Measurements from ENCODE around the gene CEBPZOS. TPM values are rescaled to one million over a fixed set of nuclear protein-coding genes. Genes with fewer than 3 reads are reported as not detected.

The CEBPZOS gene
- total RNA-seq, 1 experiment from 2014 or later = 1.5 TPM

DNA sequence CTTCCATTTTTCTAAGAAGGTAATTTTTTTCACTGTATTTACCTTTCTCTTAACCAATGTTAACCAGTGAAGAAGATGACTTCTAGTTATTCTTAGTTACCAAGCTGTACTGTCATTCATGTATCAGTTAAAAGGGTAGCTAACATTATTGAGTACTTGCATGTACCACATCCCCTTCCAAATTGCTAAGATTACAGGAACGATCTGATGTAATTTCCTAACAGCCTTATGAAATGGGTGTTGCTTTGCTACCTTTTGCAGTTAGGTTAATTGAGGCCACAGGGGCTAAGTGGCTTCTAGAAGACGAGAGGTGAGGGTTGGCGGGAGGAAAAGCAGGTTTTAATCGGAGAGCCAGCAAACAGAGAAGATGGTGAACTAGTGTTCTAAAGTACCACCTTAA lies 6.0 kb upstream of the CEBPZOS start:
- H4K5ac ChIP-seq (ENCODE audit: insufficient read length, low read depth, low read length) = no peak overlapping the region
- H3K27ac ChIP-seq (ENCODE audit: insufficient read length, low read depth, low read length) = no peak overlapping the region
- H2BK5ac ChIP-seq (ENCODE audit: insufficient read length, low read length) = no peak overlapping the region
- H2BK12ac ChIP-seq (ENCODE audit: insufficient read length, low read depth, low read length) = no peak overlapping the region
- H3K14ac ChIP-seq (ENCODE audit: insufficient read depth, low read length) = no peak overlapping the region
- WGBS (ENCODE audit: extremely low coverage, insufficient read length, low lambda C conversion rate) = no CpG with 5 or more reads among the region's 4 CpGs
- no peak overlapping the region for H3K4me2 ChIP-seq (ENCODE audit: insufficient read depth, insufficient read length, low read length)
- H4K91ac ChIP-seq (ENCODE audit: insufficient read length, low read depth, low read length) = no peak overlapping the region
- H3K56ac ChIP-seq (ENCODE audit: insufficient read length, low read depth, low read length) = no peak overlapping the region
- peaks cover 0 to 5% (median 0%) of the 10 kb centered on the region in 3 experiments; a peak in 1 of 7 replicates for H3K36me3 Mint-ChIP-seq (ENCODE audit: insufficient read depth in 1 of 3, low read depth in 3 of 3)
- H2AK5ac ChIP-seq (ENCODE audit: insufficient read length, low read length) = no peak overlapping the region
- no peak overlapping the region for H3K18ac ChIP-seq (ENCODE audit: insufficient read length, low read depth, low read length)
- no peak for DNase-seq
- no peaks in the 10 kb centered on the region for H3K79me1 ChIP-seq (ENCODE audit: insufficient read depth, low read depth, low read length, poor library complexity, severe bottlenecking)
- no peak overlapping the region for H3T11ph ChIP-seq (ENCODE audit: low read length)
- peak overlapping the region; percentile 21 for H3K9ac ChIP-seq (ENCODE audit: extremely low read depth, insufficient read length, low read length)
- no peaks in the 10 kb centered on the region for H3K79me2 ChIP-seq (ENCODE audit: insufficient read depth, low read length)
- H2BK15ac ChIP-seq (ENCODE audit: low read depth, low read length) = no peak overlapping the region
- H3K23me2 ChIP-seq (ENCODE audit: insufficient read length, low read depth, low read length, poor library complexity, severe bottlenecking) = no peaks in the 10 kb centered on the region
- no peak overlapping the region for H2AFZ ChIP-seq (ENCODE audit: low read length)
- no peaks in the 10 kb centered on the region for H3K27me3 Mint-ChIP-seq (ENCODE audit: low read depth)
- H3K23ac ChIP-seq (ENCODE audit: insufficient read length, low read depth, low read length) = no peak overlapping the region
- peaks cover 57 to 58% of the 10 kb centered on the region in 2 experiments for H3K4me1 Mint-ChIP-seq
- TF ChIP-seq, protein P1, sequence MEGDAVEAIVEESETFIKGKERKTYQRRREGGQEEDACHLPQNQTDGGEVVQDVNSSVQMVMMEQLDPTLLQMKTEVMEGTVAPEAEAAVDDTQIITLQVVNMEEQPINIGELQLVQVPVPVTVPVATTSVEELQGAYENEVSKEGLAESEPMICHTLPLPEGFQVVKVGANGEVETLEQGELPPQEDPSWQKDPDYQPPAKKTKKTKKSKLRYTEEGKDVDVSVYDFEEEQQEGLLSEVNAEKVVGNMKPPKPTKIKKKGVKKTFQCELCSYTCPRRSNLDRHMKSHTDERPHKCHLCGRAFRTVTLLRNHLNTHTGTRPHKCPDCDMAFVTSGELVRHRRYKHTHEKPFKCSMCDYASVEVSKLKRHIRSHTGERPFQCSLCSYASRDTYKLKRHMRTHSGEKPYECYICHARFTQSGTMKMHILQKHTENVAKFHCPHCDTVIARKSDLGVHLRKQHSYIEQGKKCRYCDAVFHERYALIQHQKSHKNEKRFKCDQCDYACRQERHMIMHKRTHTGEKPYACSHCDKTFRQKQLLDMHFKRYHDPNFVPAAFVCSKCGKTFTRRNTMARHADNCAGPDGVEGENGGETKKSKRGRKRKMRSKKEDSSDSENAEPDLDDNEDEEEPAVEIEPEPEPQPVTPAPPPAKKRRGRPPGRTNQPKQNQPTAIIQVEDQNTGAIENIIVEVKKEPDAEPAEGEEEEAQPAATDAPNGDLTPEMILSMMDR (conservative IDR thresholded peaks at IDR 0.05) = no peak
- no peaks in the 10 kb centered on the region for H3K27me3 ChIP-seq (ENCODE audit: insufficient read depth, low read length)
- no peak overlapping the region for H2BK20ac ChIP-seq (ENCODE audit: low read depth, low read length, poor library complexity, severe bottlenecking)
- H2BK120ac ChIP-seq (ENCODE audit: low read depth, low read length, poor library complexity, severe bottlenecking) = no peak overlapping the region
- no peak overlapping the region for H4K8ac ChIP-seq (replicated peaks; ENCODE audit: insufficient read length, low read depth, low read length)
- no peaks in the 10 kb centered on the region for H3K9me3 ChIP-seq (ENCODE audit: control insufficient read depth, low read depth, low read length)
- H3K4ac ChIP-seq (ENCODE audit: low read depth, low read length) = no peak overlapping the region
- peak overlapping the region; percentile 9 to 85 (median 59); a peak in 5 of 7 replicates for H3K27ac Mint-ChIP-seq
- no peaks in the 10 kb centered on the region for H4K20me1 ChIP-seq (ENCODE audit: control insufficient read depth, insufficient read depth, insufficient read length)
- H3K4me3 Mint-ChIP-seq = no peak overlapping the region
- peaks cover 12% of the 10 kb centered on the region; the same call in 1 of the 2 replicates for H3K4me1 ChIP-seq (ENCODE audit: insufficient read depth, low read length)
- no peaks in the 10 kb centered on the region for H3K9me3 Mint-ChIP-seq
